ENCODE measurements around the gene DNAJB14.

Gene DNAJB14

GRCh38 chr4:99868126-99868596 is 78.3 kb downstream of the DNAJB14 start:
- no peak for DNase-seq (ENCODE audit: low spot score)

DNA sequence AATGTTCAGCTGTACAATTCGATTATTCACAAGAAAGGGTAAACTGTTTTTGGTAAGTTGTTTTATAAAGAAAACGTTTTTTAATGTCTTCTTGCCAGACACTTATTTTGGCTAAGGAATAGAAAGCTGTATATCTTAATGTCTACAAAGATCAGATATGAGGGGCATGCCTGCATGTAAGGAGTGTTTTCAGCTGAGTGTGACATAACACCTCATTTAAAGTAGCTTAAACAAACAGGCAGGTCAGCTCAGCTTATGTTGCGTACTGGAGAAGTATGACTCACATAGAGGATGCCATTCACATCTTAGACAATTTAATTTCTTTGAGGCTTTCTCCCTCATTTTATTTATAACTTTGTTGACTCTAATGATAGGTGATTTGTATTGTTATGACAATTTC is 82.6 kb downstream of the DNAJB14 start:
- DNase-seq (ENCODE audit: low spot score), result no peak

GRCh38 chr4:99861120-99861905 is 85.1 kb downstream of the DNAJB14 start:
- no peak for DNase-seq (ENCODE audit: low spot score)

DNA sequence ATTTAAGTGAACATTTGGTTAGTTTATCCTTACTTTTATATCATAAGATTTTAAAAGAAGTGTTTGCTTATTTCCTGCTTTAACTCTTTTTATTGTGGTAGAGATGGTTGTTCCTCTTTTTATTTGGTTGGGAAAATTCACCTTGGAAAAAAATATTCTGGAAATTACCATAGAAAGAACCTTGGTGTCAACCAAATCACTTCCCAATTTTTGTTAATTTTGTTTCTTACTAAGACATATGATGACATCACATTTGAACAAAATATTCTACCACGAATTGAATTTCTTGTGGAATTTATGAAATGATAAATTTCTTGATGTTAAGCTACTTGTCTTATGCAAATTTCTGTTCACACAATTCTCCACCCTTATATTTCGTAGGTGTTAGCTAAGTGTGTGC is 85.9 kb downstream of the DNAJB14 start:
- no peak for DNase-seq (ENCODE audit: low spot score)

DNA sequence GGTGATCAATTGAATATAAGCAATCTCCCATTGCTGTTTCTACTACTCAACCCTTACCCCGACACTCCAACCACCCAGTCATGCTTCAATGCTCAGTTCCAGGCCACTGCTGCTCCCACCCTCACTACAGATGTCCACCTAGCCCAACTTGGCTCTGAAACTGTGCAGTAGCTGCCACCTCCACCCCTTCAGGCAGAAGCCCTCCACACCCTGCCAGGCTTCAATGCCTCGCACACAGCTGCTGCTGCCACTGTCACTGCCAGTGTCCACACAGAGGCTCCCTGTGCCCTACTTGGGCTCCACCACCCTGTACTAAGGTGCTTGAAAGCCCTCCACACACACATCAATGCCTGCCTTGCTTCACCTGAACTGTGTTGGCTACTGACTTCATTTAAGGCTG is 86.8 kb downstream of the DNAJB14 start:
- no peak for DNase-seq (ENCODE audit: low spot score)

- DNase-seq (ENCODE audit: low spot score), result no peak
Observed at GRCh38 chr4:99857307-99857706, 89.1 kb downstream of the DNAJB14 start.

DNA sequence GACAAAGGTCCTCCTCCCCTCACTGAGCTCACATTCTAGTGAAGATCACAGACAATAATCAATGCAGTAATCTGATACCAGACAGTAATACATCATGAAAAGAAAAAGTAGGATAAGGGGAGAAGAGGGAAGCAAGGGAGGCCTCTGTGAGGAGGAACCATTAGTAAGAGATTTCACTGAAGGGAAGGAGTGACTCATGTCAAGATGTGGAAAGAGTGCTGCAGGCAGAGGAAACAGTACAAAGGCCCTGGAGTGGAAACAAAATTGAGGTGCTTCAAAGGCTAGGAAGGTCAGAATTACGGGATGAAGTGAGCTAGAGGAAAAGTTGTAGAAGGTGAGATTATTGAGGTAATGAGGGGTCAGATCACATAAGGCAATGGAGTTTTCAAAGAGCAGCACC is 90.3 kb downstream of the DNAJB14 start:
- no peak for DNase-seq (ENCODE audit: low spot score)

GRCh38 chr4:99855678-99856077 is 90.7 kb downstream of the DNAJB14 start:
- DNase-seq (ENCODE audit: low spot score), result no peak

DNA sequence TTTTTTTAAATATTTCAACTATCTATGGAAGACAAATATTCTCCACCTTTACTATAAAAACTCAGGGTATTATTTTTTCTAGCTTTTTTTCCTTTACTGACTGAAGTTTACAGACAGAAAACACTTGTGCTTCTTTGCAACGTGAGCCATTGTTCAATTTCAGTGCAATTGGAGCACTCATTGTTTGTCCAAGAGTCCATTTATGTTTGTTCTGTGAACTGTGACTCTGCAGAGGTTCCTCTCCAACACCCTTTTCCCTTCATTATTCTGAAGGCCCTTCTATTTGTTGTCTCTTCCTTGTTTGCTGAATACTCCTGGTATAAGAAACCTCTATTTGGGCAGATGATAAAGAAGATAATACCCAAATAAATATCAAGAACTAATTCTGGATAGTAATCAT is 92.4 kb downstream of the DNAJB14 start:
- DNase-seq (ENCODE audit: low spot score), result no peak

GRCh38 chr4:99853190-99853589 is 93.2 kb downstream of the DNAJB14 start:
- DNase-seq (ENCODE audit: low spot score), result no peak

- no peak for DNase-seq (ENCODE audit: low spot score)
Observed at GRCh38 chr4:99852199-99852749, 94.1 kb downstream of the DNAJB14 start.

DNA sequence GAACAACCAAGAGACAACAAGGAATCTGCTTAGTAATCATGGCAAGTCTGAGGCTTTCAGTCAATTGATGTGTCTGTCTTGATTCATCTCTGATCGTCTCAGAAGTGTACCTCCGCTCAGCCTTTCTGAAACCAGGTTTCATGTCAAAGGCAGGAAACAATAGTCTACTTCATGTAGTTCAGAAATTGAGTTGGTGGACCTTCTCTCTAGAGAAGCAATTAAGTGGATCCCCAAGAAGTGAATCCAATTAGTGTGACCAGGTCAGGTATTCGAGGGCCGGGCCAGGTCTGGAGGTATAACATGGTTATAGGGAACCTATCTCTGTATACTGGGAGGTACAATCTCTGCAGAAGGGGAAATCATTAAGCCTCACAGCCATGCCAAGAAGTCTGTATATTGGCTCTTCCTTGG is 97.8 kb downstream of the DNAJB14 start:
- DNase-seq (ENCODE audit: low spot score), result no peak

- DNase-seq (ENCODE audit: low spot score), result no peak
Observed at GRCh38 chr4:99847362-99847976, 98.9 kb downstream of the DNAJB14 start.

- no peak for DNase-seq (ENCODE audit: low spot score)
Observed at GRCh38 chr4:99846891-99847290, 99.5 kb downstream of the DNAJB14 start.

Data from SW480 (cell line).